GM23338 (cell line): Measurements from ENCODE around the gene ABI2.

Experiments
- CREB1 ChIP-seq: fragments of 250-450 bp; sonication (Bioruptor Pico); IDR thresholded peaks from 2 replicates; pipeline ENCODE4 v1.5.0; 2020; ENCODE audit warnings: low read depth, mild to moderate bottlenecking, moderate library complexity
- CTCF ChIP-seq, 2 experiments: fragments of 200-600 bp in 1 of 2; sonication (generic) in 1 of 2; conservative IDR thresholded peaks; 2 replicates each; pipeline versions ENCODE4 v1.5.1 to v1.6.1; 2016 to 2017; ENCODE audit warnings: antibody characterized with exemption in 2 of 2, low read depth in 2 of 2, mild to moderate bottlenecking in 2 of 2, moderate library complexity in 1 of 2
- EZH2 ChIP-seq: fragments of 200-600 bp; sonication (generic); IDR thresholded peaks from one replicate; pipeline ENCODE4 v1.8.0; 2017; ENCODE audit warnings: antibody characterized with exemption, mild to moderate bottlenecking, low read depth; ENCODE audit not compliant: unreplicated experiment
- EZH2phosphoT487 ChIP-seq: fragments of 200-600 bp; sonication (generic); IDR thresholded peaks from one replicate; pipeline ENCODE4 v1.8.1; 2018; ENCODE audit warnings: antibody characterized with exemption; ENCODE audit not compliant: unreplicated experiment
- NANOG ChIP-seq: IDR thresholded peaks from 2 replicates; pipeline ENCODE4 v1.6.1; 2016; ENCODE audit warnings: antibody characterized with exemption, borderline replicate concordance
- POLR2AphosphoS5 ChIP-seq: IDR thresholded peaks from 2 replicates; pipeline ENCODE4 v1.6.1; 2016; ENCODE audit warnings: antibody characterized with exemption, low read depth
- ZNF114 ChIP-seq: fragments of 250-450 bp; sonication (Bioruptor Pico); IDR thresholded peaks from 2 replicates; pipeline ENCODE4 v1.5.0; 2020; ENCODE audit warnings: mild to moderate bottlenecking, moderate library complexity
- ZNF331 ChIP-seq: fragments of 250-450 bp; sonication (Bioruptor Pico); IDR thresholded peaks from 2 replicates; pipeline ENCODE4 v1.5.0; 2020; ENCODE audit warnings: low read depth, mild to moderate bottlenecking, moderate library complexity
- TF ChIP-seq, protein P1 (sequence below): IDR thresholded peaks from one replicate; pipeline ENCODE4 v1.6.1; 2018; ENCODE audit warnings: antibody characterized with exemption; ENCODE audit not compliant: unreplicated experiment
- TF ChIP-seq, protein P2 (sequence below): fragments of 250-450 bp; sonication (Bioruptor Pico); IDR thresholded peaks from 2 replicates; pipeline ENCODE4 v1.5.0; 2020; ENCODE audit warnings: mild to moderate bottlenecking, moderate library complexity

- TF ChIP-seq CTCF (conservative IDR thresholded peaks at IDR 0.05; ENCODE audit: low read depth in 2 of 2) (no peak), POLR2AphosphoS5 (no peak), EZH2phosphoT487 (no peak), ZNF114 (no peak), EZH2 (no peak), ZNF331 (CRISPR knock-in tag) (no peak), CREB1 (CRISPR knock-in tag) (no peak), NANOG (no peak)
- TF ChIP-seq, protein P1, sequence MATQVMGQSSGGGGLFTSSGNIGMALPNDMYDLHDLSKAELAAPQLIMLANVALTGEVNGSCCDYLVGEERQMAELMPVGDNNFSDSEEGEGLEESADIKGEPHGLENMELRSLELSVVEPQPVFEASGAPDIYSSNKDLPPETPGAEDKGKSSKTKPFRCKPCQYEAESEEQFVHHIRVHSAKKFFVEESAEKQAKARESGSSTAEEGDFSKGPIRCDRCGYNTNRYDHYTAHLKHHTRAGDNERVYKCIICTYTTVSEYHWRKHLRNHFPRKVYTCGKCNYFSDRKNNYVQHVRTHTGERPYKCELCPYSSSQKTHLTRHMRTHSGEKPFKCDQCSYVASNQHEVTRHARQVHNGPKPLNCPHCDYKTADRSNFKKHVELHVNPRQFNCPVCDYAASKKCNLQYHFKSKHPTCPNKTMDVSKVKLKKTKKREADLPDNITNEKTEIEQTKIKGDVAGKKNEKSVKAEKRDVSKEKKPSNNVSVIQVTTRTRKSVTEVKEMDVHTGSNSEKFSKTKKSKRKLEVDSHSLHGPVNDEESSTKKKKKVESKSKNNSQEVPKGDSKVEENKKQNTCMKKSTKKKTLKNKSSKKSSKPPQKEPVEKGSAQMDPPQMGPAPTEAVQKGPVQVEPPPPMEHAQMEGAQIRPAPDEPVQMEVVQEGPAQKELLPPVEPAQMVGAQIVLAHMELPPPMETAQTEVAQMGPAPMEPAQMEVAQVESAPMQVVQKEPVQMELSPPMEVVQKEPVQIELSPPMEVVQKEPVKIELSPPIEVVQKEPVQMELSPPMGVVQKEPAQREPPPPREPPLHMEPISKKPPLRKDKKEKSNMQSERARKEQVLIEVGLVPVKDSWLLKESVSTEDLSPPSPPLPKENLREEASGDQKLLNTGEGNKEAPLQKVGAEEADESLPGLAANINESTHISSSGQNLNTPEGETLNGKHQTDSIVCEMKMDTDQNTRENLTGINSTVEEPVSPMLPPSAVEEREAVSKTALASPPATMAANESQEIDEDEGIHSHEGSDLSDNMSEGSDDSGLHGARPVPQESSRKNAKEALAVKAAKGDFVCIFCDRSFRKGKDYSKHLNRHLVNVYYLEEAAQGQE = no peak
- TF ChIP-seq, protein P2, sequence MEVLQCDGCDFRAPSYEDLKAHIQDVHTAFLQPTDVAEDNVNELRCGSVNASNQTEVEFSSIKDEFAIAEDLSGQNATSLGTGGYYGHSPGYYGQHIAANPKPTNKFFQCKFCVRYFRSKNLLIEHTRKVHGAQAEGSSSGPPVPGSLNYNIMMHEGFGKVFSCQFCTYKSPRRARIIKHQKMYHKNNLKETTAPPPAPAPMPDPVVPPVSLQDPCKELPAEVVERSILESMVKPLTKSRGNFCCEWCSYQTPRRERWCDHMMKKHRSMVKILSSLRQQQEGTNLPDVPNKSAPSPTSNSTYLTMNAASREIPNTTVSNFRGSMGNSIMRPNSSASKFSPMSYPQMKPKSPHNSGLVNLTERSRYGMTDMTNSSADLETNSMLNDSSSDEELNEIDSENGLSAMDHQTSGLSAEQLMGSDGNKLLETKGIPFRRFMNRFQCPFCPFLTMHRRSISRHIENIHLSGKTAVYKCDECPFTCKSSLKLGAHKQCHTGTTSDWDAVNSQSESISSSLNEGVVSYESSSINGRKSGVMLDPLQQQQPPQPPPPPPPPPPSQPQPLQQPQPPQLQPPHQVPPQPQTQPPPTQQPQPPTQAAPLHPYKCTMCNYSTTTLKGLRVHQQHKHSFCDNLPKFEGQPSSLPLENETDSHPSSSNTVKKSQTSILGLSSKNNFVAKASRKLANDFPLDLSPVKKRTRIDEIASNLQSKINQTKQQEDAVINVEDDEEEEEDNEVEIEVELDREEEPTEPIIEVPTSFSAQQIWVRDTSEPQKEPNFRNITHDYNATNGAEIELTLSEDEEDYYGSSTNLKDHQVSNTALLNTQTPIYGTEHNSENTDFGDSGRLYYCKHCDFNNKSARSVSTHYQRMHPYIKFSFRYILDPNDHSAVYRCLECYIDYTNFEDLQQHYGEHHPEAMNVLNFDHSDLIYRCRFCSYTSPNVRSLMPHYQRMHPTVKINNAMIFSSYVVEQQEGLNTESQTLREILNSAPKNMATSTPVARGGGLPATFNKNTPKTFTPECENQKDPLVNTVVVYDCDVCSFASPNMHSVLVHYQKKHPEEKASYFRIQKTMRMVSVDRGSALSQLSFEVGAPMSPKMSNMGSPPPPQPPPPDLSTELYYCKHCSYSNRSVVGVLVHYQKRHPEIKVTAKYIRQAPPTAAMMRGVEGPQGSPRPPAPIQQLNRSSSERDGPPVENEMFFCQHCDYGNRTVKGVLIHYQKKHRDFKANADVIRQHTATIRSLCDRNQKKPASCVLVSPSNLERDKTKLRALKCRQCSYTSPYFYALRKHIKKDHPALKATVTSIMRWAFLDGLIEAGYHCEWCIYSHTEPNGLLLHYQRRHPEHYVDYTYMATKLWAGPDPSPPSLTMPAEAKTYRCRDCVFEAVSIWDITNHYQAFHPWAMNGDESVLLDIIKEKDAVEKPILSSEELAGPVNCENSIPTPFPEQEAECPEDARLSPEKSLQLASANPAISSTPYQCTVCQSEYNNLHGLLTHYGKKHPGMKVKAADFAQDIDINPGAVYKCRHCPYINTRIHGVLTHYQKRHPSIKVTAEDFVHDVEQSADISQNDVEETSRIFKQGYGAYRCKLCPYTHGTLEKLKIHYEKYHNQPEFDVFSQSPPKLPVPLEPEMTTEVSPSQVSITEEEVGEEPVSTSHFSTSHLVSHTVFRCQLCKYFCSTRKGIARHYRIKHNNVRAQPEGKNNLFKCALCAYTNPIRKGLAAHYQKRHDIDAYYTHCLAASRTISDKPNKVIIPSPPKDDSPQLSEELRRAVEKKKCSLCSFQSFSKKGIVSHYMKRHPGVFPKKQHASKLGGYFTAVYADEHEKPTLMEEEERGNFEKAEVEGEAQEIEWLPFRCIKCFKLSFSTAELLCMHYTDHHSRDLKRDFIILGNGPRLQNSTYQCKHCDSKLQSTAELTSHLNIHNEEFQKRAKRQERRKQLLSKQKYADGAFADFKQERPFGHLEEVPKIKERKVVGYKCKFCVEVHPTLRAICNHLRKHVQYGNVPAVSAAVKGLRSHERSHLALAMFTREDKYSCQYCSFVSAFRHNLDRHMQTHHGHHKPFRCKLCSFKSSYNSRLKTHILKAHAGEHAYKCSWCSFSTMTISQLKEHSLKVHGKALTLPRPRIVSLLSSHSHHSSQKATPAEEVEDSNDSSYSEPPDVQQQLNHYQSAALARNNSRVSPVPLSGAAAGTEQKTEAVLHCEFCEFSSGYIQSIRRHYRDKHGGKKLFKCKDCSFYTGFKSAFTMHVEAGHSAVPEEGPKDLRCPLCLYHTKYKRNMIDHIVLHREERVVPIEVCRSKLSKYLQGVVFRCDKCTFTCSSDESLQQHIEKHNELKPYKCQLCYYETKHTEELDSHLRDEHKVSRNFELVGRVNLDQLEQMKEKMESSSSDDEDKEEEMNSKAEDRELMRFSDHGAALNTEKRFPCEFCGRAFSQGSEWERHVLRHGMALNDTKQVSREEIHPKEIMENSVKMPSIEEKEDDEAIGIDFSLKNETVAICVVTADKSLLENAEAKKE (CRISPR knock-in tag) = no peak
These were observed 116.5 kb downstream of the ABI2 start for GRCh38 chr2:203444738-203445137.
